IMR-90 (cell line): ENCODE measurements around the gene ZNF521. TPM values are rescaled to one million over a fixed set of nuclear protein-coding genes. Genes with fewer than 3 reads are reported as not detected.
A peak's percentile ranks its signal among the peaks of the same experiment; 100 is the strongest.

Source experiments
- ATAC-seq: fragments of 200-7000 bp; cut with Tn5 transposase; 2 replicates; pipeline ENCODE4 v1.9.1; 2020; ENCODE audit warnings: low read depth, mild to moderate bottlenecking, moderate library complexity
- BruUV-seq: library from RNA; stranded (reverse); fragments of 400-500 nt; replicated peaks from 2 replicates; lab custom pipeline; 2021; lab: Mats Ljungman, UMichigan
- CTCF ChIA-PET: fragments of 300-600 bp; formaldehyde crosslinking; extraction: SDS; loops from one replicate; lab custom pipeline; 2021; ENCODE audit warnings: antibody characterized with exemption; lab: Yijun Ruan, JAX
- POLR2A ChIA-PET: fragments of 300-600 bp; sonication (Branson Sonifier 250); formaldehyde crosslinking; loops from one replicate; lab custom pipeline; 2022; ENCODE audit warnings: antibody characterized with exemption; ENCODE audit not compliant: unreplicated experiment; lab: Charles Lee
- DNase-seq: peaks from one replicate; pipeline ENCODE4 v3.0.0; 2013
- H2AFZ ChIP-seq: replicated peaks from 2 replicates; pipeline ENCODE3; 2013; ENCODE audit warnings: low read length, mild to moderate bottlenecking; ENCODE audit not compliant: poor library complexity
- H2AK5ac ChIP-seq: 2 replicates; pipeline ENCODE4 v1.6.1; 2013; ENCODE audit warnings: low read depth, low read length, inconsistent platforms
- H2AK9ac ChIP-seq: replicated peaks from 2 replicates; pipeline ENCODE3; 2013; ENCODE audit warnings: mild to moderate bottlenecking, low read depth, low read length, moderate library complexity; ENCODE audit not compliant: poor library complexity
- H2BK120ac ChIP-seq: 2 replicates; pipeline ENCODE4 v1.6.1; 2013; ENCODE audit warnings: low read depth, low read length, inconsistent platforms
- H2BK15ac ChIP-seq: 3 replicates; pipeline ENCODE4 v1.6.1; 2013; ENCODE audit warnings: low read depth, low read length, inconsistent platforms
- H2BK20ac ChIP-seq: 2 replicates; pipeline ENCODE4 v1.6.1; 2013; ENCODE audit warnings: low read depth, mild to moderate bottlenecking, inconsistent platforms, low read length, moderate library complexity
- H2BK5ac ChIP-seq: 2 replicates; pipeline ENCODE4 v1.6.1; 2013; ENCODE audit warnings: mild to moderate bottlenecking, low read depth, low read length, inconsistent platforms; ENCODE audit not compliant: poor library complexity, severe bottlenecking
- H3K14ac ChIP-seq: replicated peaks from 2 replicates; pipeline ENCODE4 v1.6.1; 2013; ENCODE audit warnings: low read depth, low read length, inconsistent platforms
- H3K18ac ChIP-seq: 2 replicates; pipeline ENCODE4 v1.6.1; 2013; ENCODE audit warnings: low read depth, low read length, control low read depth
- H3K23ac ChIP-seq: 2 replicates; pipeline ENCODE4 v1.6.1; 2013; ENCODE audit warnings: low read depth, low read length, inconsistent platforms
- H3K27ac ChIP-seq: 2 replicates; pipeline ENCODE4 v1.5.1; 2013; ENCODE audit warnings: mild to moderate bottlenecking, control low read depth, low read length; ENCODE audit not compliant: insufficient read depth
- H3K27me3 ChIP-seq: 2 replicates; pipeline ENCODE4 v1.6.1; 2013; ENCODE audit warnings: low read length; ENCODE audit not compliant: control insufficient read depth, insufficient read depth
- H3K36me3 ChIP-seq: 2 replicates; pipeline ENCODE4 v1.6.1; 2013; ENCODE audit warnings: low read length, mixed read lengths; ENCODE audit not compliant: control insufficient read depth, insufficient read depth
- H3K4ac ChIP-seq: 2 replicates; pipeline ENCODE4 v1.6.1; 2013; ENCODE audit warnings: low read depth, low read length, inconsistent platforms
- H3K4me1 ChIP-seq: 2 replicates; pipeline ENCODE4 v1.6.1; 2013; ENCODE audit warnings: low read length, mixed read lengths; ENCODE audit not compliant: control insufficient read depth, insufficient read depth
- H3K4me2 ChIP-seq: 2 replicates; pipeline ENCODE4 v1.6.1; 2013; ENCODE audit warnings: low read depth, mild to moderate bottlenecking, control low read depth, low read length, moderate library complexity
- H3K4me3 ChIP-seq: 2 replicates; pipeline ENCODE4 v1.5.1; 2013; ENCODE audit warnings: low read depth, mild to moderate bottlenecking, control low read depth, low read length, moderate library complexity; ENCODE audit not compliant: insufficient read depth
- H3K56ac ChIP-seq: 2 replicates; pipeline ENCODE4 v1.6.1; 2013; ENCODE audit warnings: low read length, inconsistent platforms; ENCODE audit not compliant: insufficient read depth; ENCODE audit errors: extremely low read depth
- H3K79me1 ChIP-seq, 2 experiments: 2 replicates each; pipeline ENCODE4 v1.6.1; 2013; ENCODE audit warnings: low read length in 2 of 2, inconsistent platforms in 1 of 2, low read depth in 1 of 2
- H3K9ac ChIP-seq: 2 replicates; pipeline ENCODE4 v1.6.1; 2013; ENCODE audit warnings: low read depth, low read length, control low read depth
- H3K9me1 ChIP-seq: 2 replicates; pipeline ENCODE4 v1.6.1; 2013; ENCODE audit warnings: low read length, inconsistent platforms; ENCODE audit not compliant: insufficient read depth
- H3K9me3 ChIP-seq: 2 replicates; pipeline ENCODE4 v1.6.1; 2013; ENCODE audit warnings: low read length; ENCODE audit not compliant: control insufficient read depth, insufficient read depth
- H4K20me1 ChIP-seq: 2 replicates; pipeline ENCODE4 v1.6.1; 2013; ENCODE audit warnings: low read length, inconsistent platforms; ENCODE audit not compliant: insufficient read depth
- H4K5ac ChIP-seq: 2 replicates; pipeline ENCODE4 v1.6.1; 2013; ENCODE audit warnings: mild to moderate bottlenecking, low read depth, low read length, control low read depth
- H4K8ac ChIP-seq, 2 experiments: 2 replicates each; pipeline ENCODE4 v1.6.1; 2013; ENCODE audit warnings: low read depth in 2 of 2, low read length in 2 of 2, control low read depth in 1 of 2, inconsistent platforms in 1 of 2
- H4K91ac ChIP-seq: 2 replicates; pipeline ENCODE4 v1.6.1; 2013; ENCODE audit warnings: low read depth, low read length, inconsistent platforms; ENCODE audit not compliant: insufficient read depth
- CEBPB ChIP-seq: IDR thresholded peaks from 2 replicates; pipeline ENCODE4 v1.6.1; 2012; ENCODE audit warnings: low read depth, low read length, improper control_type of control experiment
- FOS ChIP-seq: fragments of 150-350 bp; IDR thresholded peaks from 2 replicates; pipeline ENCODE4 v1.6.1; 2016; ENCODE audit warnings: low read depth, low read length
- WGBS, 2 experiments: methylation state at CpG; one replicate each; pipeline versions ENCODE4 v1.1.5 to v1.1.7; 2013; ENCODE audit warnings: missing lambda C conversion rate in 2 of 2; ENCODE audit not compliant: insufficient read length in 1 of 2; ENCODE audit errors: extremely low coverage in 2 of 2; 5-methylcytosine and 5-hydroxymethylcytosine counted together
- dilution Hi-C: fragments of 300-500 bp; cut with HindIII; formaldehyde crosslinking; loops from one replicate; pipeline ENCODE4 v1.14.3; 2018; ENCODE audit warnings: low sequenced_read_pairs; ENCODE audit not compliant: unreplicated experiment
- in situ Hi-C: fragments of 300-500 bp; cut with MboI; formaldehyde crosslinking; loops from 3 replicates; pipeline ENCODE4 v1.14.3; 2019; ENCODE audit warnings: low sequenced_read_pairs, inconsistent platforms, mixed read lengths
- intact Hi-C: fragments of 100-400 bp; cut with micrococcal nuclease; formaldehyde crosslinking; loops from 2 replicates; pipeline ENCODE4 v1.10.0; 2022
- polyA plus RNA-seq, 3 experiments: library from polyadenylated mRNA; depleted of rRNA; stranded (reverse); fragments of >200 nt; gene quantifications; 2 replicates each; pipeline ENCODE4 v1.2.3, GENCODE V29; 2012; ENCODE audit warnings: low replicate concordance in 1 of 3
- total RNA-seq: library from RNA; depleted of rRNA; stranded (reverse); fragments of >200 nt; gene quantifications from 2 replicates; pipeline ENCODE4 v1.2.3, GENCODE V29; 2012

Gene ZNF521
- total and polyA plus RNA-seq, 2 of the 4 experiments (the other 2 are of a cell fraction): 21.5 to 59.3 TPM

- TF ChIP-seq CEBPB (0 out of 2 replicates have a peak, but pooled peaks have one; percentile 11), FOS (no peak)
- no peaks in the 10 kb centered on the region for H3K36me3 ChIP-seq
- H3K9ac ChIP-seq: no peak overlapping the region; the same call in 1 of the 2 replicates
- no peak overlapping the region for H2AK5ac ChIP-seq
- in situ Hi-C loops (no loop called here), intact Hi-C loops (no loop called here), dilution Hi-C loops (no loop called here)
- no peak overlapping the region for H3K4ac ChIP-seq
- DNase-seq (no peak), ATAC-seq (no peak)
- ChIA-PET CTCF (interaction anchor here (0.7 kb wide), 2 partner anchors 19 to 166 kb away, joined by 3 to 4 read pairs; no protein-coding TSS in a partner anchor), POLR2A (no interaction called here)
- H4K20me1 ChIP-seq: no peaks in the 10 kb centered on the region
- H2BK120ac ChIP-seq: 0 out of 2 replicates have a peak overlapping the region, but pooled peaks have one; percentile 6
- H2BK20ac ChIP-seq: no peak overlapping the region
- no peak overlapping the region for H3K23ac ChIP-seq
- no peak overlapping the region for H2BK5ac ChIP-seq
- no peak overlapping the region for H2AK9ac ChIP-seq
- H3K4me2 ChIP-seq: no peak overlapping the region
- no peak overlapping the region; the same call in 1 of the 2 replicates for H3K14ac ChIP-seq
- H3K18ac ChIP-seq: peak overlapping the region; percentile 41
- no TSS peak for BruUV-seq
- H4K91ac ChIP-seq: no peak overlapping the region
- H3K27me3 ChIP-seq: no peaks in the 10 kb centered on the region
- H3K4me1 ChIP-seq: peaks cover 9% of the 10 kb centered on the region
- H3K27ac ChIP-seq: no peak overlapping the region
- no peak overlapping the region for H3K4me3 ChIP-seq
- H4K8ac ChIP-seq: no peak overlapping the region
- H3K9me1 ChIP-seq: no peaks in the 10 kb centered on the region; the same call in 1 of the 2 replicates
- H3K79me1 ChIP-seq: peaks cover 0 to 7% of the 10 kb centered on the region in 2 experiments; a peak in 1 of 4 replicates
- WGBS, 2 experiments: no CpG with 5 or more reads among the region's 6 CpGs
- no peaks in the 10 kb centered on the region for H3K9me3 ChIP-seq
- H2BK15ac ChIP-seq: no peak overlapping the region
- no peak overlapping the region for H2AFZ ChIP-seq
- no peak overlapping the region for H3K56ac ChIP-seq
- H4K5ac ChIP-seq: peak overlapping the region; percentile 39; the same call in 1 of the 2 replicates
Observed at GRCh38 chr18:25123438-25124232, 228.3 kb downstream of the ZNF521 start.
